Omental fat pad (tissue), 4 donors: Measurements from ENCODE around the gene AAK1. TPM values are rescaled to one million over a fixed set of nuclear protein-coding genes. Genes with fewer than 3 reads are reported as not detected.
"Not testable (repeated sequence)": the region's sequence is repeated elsewhere in the genome, so short reads cannot be mapped to it uniquely, and the experiment has no call there.

Source experiments
- ATAC-seq: fragments of 150-250 bp; one replicate; pipeline ENCODE4 v1.9.1; 2016; ENCODE audit warnings: mild to moderate bottlenecking, moderate library complexity; ENCODE audit not compliant: low FRiP score
- DNase-seq: peaks from one replicate; pipeline ENCODE4 v3.0.0-alpha.2; 2019; ENCODE audit warnings: low spot score
- CTCF ChIP-seq, 3 donors: fragments of 450-650 bp; IDR thresholded peaks; one replicate each; pipeline ENCODE4 v1.5.1; 2016 to 2017; ENCODE audit warnings: antibody characterized with exemption in 3 of 3, mild to moderate bottlenecking in 3 of 3, moderate library complexity in 2 of 3
- small RNA-seq: library from RNA; depleted of rRNA; stranded (forward); fragments of <200 nt; gene quantifications from one replicate; pipeline ENCODE3, GENCODE V24; 2016
- total RNA-seq, 4 donors: library from RNA; depleted of rRNA; stranded (reverse); fragments of >200 nt; gene quantifications; one replicate each; pipeline ENCODE4 v1.1.0, GENCODE V29; 2016

The AAK1 gene
- total RNA-seq, 4 donors from 2014 or later, result 41.4 to 62.3 (median 42.5) TPM

- ATAC-seq, result no peak
- no peak for TF ChIP-seq CTCF (IDR thresholded peaks at IDR 0.05)
- no peak for DNase-seq
Observed at GRCh38 chr2:69428981-69429380, 214.6 kb downstream of the AAK1 start.

- no peak for TF ChIP-seq CTCF (IDR thresholded peaks at IDR 0.05)
- ATAC-seq (no peak), DNase-seq (no peak)
Observed at GRCh38 chr2:69424419-69424818, 219.1 kb downstream of the AAK1 start.

- ATAC-seq, result no peak
- no peak for DNase-seq
- no peak for TF ChIP-seq CTCF (IDR thresholded peaks at IDR 0.05)
Observed at GRCh38 chr2:69422198-69422597, 221.3 kb downstream of the AAK1 start.

GRCh38 chr2:69419111-69419510 is 224.4 kb downstream of the AAK1 start:
- DNase-seq, ATAC-seq: not testable (repeated sequence)

GRCh38 chr2:69416147-69416546 is 227.4 kb downstream of the AAK1 start:
- no peak for DNase-seq
- no peak for ATAC-seq
- no peak for TF ChIP-seq CTCF (IDR thresholded peaks at IDR 0.05)

Small RNAs within 50 kb of the gene (small RNA-seq; reads per million reads assigned to genes)
- gene RN7SL604P, result not detected
- gene SNORA36C, result not detected

Other genes starting within 250 kb of the AAK1 start
- gene NFU1, start 206.3 kb downstream of the AAK1 start, total RNA-seq, result 10 to 100 TPM; 36.5 to 84.8 (median 47.3) TPM
- gene ANXA4, start 98.4 kb upstream of the AAK1 start, total RNA-seq, result 10 to 100 TPM; 36.6 to 52.3 (median 40.7) TPM
- 10 to 100 TPM in 3 of 4 donors, 1 to 10 TPM in 1; 9.7 to 41.7 (median 20.4) TPM for gene GMCL1, start 185.9 kb upstream of the AAK1 start, total RNA-seq